Stomach (tissue), 4 donors: ENCODE data around the gene CADPS.

Experiments
- CTCF ChIP-seq, 7 experiments: fragments of 450-650 bp in 4 of 7; fragments of 200-600 bp in 3 of 7; sonication (generic) in 3 of 7; IDR thresholded peaks; one replicate each; pipeline ENCODE4 v1.5.1; 2016 to 2019; ENCODE audit warnings: antibody characterized with exemption in 7 of 7, control low read depth in 2 of 7, mild to moderate bottlenecking in 1 of 7
- POLR2A ChIP-seq, 4 donors: fragments of 450-650 bp; IDR thresholded peaks; one replicate each; pipeline ENCODE4 v1.6.1; 2016; ENCODE audit warnings: antibody characterized with exemption in 4 of 4, control low read depth in 2 of 4, mild to moderate bottlenecking in 1 of 4, moderate library complexity in 1 of 4
- POLR2AphosphoS5 ChIP-seq, 3 donors: sonication (generic); formaldehyde crosslinking; IDR thresholded peaks; one replicate each; pipeline ENCODE4 v1.6.1; 2016; ENCODE audit warnings: antibody characterized with exemption in 3 of 3

GRCh38 chr3:62898530-62899496, 23.6 kb upstream of the CADPS start:
- no peak for TF ChIP-seq CTCF (IDR thresholded peaks at IDR 0.05)
- no peak for TF ChIP-seq POLR2A (IDR thresholded peaks at IDR 0.05)
- TF ChIP-seq POLR2AphosphoS5 (IDR thresholded peaks at IDR 0.05), result no peak
